ENCODE measurements around the gene NSUN4. TPM values are rescaled to one million over a fixed set of nuclear protein-coding genes. Genes with fewer than 3 reads are reported as not detected.

The NSUN4 gene
- total and polyA plus RNA-seq, 4 experiments from 2014 or later, result 7.7 to 26.9 (median 22.5) TPM

DNA sequence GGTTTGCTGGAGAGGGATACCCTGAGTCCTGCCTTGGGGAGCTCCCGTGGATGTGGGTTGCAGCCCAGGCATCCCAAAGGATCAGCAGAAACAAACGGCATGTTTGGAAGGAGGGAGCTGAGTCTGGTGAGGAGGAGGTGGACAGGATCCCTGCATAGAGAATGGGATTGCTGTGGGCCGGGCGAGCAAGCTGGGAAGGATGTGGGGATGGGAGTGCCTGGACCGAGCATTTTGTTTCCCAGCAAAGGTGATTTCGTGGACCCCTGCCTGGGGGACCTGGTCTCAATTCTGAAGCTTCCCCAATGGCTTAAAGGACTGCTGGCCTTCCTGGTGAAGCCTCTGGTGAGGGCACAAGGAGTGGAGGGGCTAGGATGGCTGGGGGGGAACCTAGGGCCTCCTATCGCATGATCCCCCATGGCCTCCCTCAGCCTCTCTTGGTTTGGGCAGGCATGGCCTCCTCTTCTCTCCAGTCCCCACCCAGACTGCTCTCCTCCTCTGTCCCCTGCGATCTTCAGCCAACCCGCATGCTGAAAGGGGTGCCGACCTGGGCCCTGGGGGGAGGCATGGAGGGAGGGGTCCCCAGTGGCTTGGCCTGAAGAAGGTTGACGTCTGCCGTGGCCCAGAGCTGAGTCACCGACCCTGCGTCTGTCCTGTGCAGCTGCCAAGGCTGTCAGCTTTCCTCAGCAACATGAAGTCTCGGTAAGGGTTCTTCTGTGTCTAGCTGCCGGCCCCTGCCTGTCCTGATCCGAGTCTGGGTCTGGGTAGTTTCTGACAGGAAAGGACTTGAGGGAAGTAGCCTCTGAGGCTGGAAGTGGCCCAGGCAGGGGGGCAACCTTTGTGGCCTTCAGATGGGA lies 69.8 kb downstream of the NSUN4 start:
- Mint-ChIP-seq H3K36me3 (no peaks in the 10 kb centered on the region), H3K27me3 (no peaks in the 10 kb centered on the region), H3K27ac (peak overlapping the region in 1 of 7 donors; percentile 22), H3K4me3 (no peak overlapping the region), H3K9me3 (no peaks in the 10 kb centered on the region), H3K4me1 (peaks cover 4 to 27% (median 19%) of the 10 kb centered on the region in 4 donors)
- DNase-seq, result no peak
- Histone ChIP-seq H3K36me3 (ENCODE audit: insufficient read depth, low read length) (no peaks in the 10 kb centered on the region), H3K4me3 (ENCODE audit: low read length in 2 of 2) (no peak overlapping the region), H3K27ac (ENCODE audit: low read depth, low read length) (no peak overlapping the region), H3K4me1 (ENCODE audit: insufficient read depth, low read length) (peaks cover 33% of the 10 kb centered on the region), H3K9me3 (ENCODE audit: control insufficient read depth in 1 of 2, low read length in 2 of 2) (no peaks in the 10 kb centered on the region), H3K27me3 (ENCODE audit: insufficient read depth, low read length) (no peaks in the 10 kb centered on the region)
- POLR2A ChIA-PET (ENCODE audit: partially characterized antibody), result no interaction called here
- CTCF ChIA-PET (ENCODE audit: partially characterized antibody), result interaction anchor here (1.2 to 7.4 kb wide), 4 partner anchors 9 to 118 kb away, joined by 3 to 39 read pairs (median 7); no protein-coding TSS in a partner anchor
- intact Hi-C loops (cut with micrococcal nuclease), result no loop called here

- Histone ChIP-seq H3K4me1 (ENCODE audit: insufficient read depth, low read length) (peaks cover 37% of the 10 kb centered on the region), H3K9me3 (ENCODE audit: control insufficient read depth in 1 of 2, low read length in 2 of 2) (no peaks in the 10 kb centered on the region), H3K36me3 (ENCODE audit: insufficient read depth, low read length) (no peaks in the 10 kb centered on the region), H3K27ac (ENCODE audit: low read depth, low read length) (no peak overlapping the region), H3K4me3 (ENCODE audit: low read length in 2 of 2) (no peak overlapping the region), H3K27me3 (ENCODE audit: insufficient read depth, low read length) (no peaks in the 10 kb centered on the region)
- ChIA-PET POLR2A (ENCODE audit: partially characterized antibody) (no interaction called here), CTCF (ENCODE audit: partially characterized antibody) (interaction anchor here (7.4 kb wide), 1 partner anchor 117 kb away, joined by 39 read pairs; no protein-coding TSS in a partner anchor)
- no peaks in the 10 kb centered on the region for H3K36me3 Mint-ChIP-seq
- no peak overlapping the region for H3K4me3 Mint-ChIP-seq
- H3K9me3 Mint-ChIP-seq, result no peaks in the 10 kb centered on the region
- DNase-seq, result no peak
- H3K27ac Mint-ChIP-seq, result no peak overlapping the region
- H3K4me1 Mint-ChIP-seq, result peaks cover 4 to 32% (median 21%) of the 10 kb centered on the region in 4 donors
- H3K27me3 Mint-ChIP-seq, result no peaks in the 10 kb centered on the region
- intact Hi-C loops (cut with micrococcal nuclease), result no loop called here
Measured at GRCh38 chr1:46411010-46411405, 70.4 kb downstream of the NSUN4 start.

Other genes with a start within 250 kb of the NSUN4 start
- gene PIK3R3, start 208.2 kb upstream of the NSUN4 start, total RNA-seq, result under 1 TPM; 0.23 to 0.25 TPM
- gene PIK3R3, start 208.2 kb upstream of the NSUN4 start, polyA plus RNA-seq, result under 1 TPM in 1 of 2 donors, not detected in 1; 0.32 TPM
- not detected for gene TSPAN1, start 165.7 kb upstream of the NSUN4 start, total RNA-seq
- gene TSPAN1, start 165.7 kb upstream of the NSUN4 start, polyA plus RNA-seq, result not detected
- gene P3R3URF, start 164.3 kb upstream of the NSUN4 start, total RNA-seq, result not detected
- not detected for gene P3R3URF, start 164.3 kb upstream of the NSUN4 start, polyA plus RNA-seq
- 10 to 100 TPM; 36.0 to 41.4 TPM for gene POMGNT1, start 142.4 kb upstream of the NSUN4 start, total RNA-seq
- gene POMGNT1, start 142.4 kb upstream of the NSUN4 start, polyA plus RNA-seq, result 10 to 100 TPM; 31.7 to 37.1 TPM
- under 1 TPM; 0.86 to 0.93 TPM for gene LURAP1, start 137.5 kb upstream of the NSUN4 start, total RNA-seq
- gene LURAP1, start 137.5 kb upstream of the NSUN4 start, polyA plus RNA-seq, result under 1 TPM in 1 of 2 donors, not detected in 1; 0.20 TPM
- gene RAD54L, start 93.0 kb upstream of the NSUN4 start, total RNA-seq, result 1 to 10 TPM; 1.0 to 1.1 TPM
- gene RAD54L, start 93.0 kb upstream of the NSUN4 start, polyA plus RNA-seq, result under 1 TPM in 1 of 2 donors, not detected in 1; 0.46 TPM
- gene LRRC41, start 37.2 kb upstream of the NSUN4 start, total RNA-seq, result 10 to 100 TPM; 31.8 to 32.0 TPM
- gene LRRC41, start 37.2 kb upstream of the NSUN4 start, polyA plus RNA-seq, result 10 to 100 TPM; 47.8 to 66.1 TPM
- gene UQCRH, start 37.1 kb upstream of the NSUN4 start, total RNA-seq, result 100 to 1,000 TPM; 123 to 128 TPM
- gene UQCRH, start 37.1 kb upstream of the NSUN4 start, polyA plus RNA-seq, result 100 to 1,000 TPM; 251 to 272 TPM
- gene FAAH, start 53.5 kb downstream of the NSUN4 start, total RNA-seq, result 10 to 100 TPM in 1 of 2 experiments, 1 to 10 TPM in 1; 7.7 to 10.7 TPM
- gene FAAH, start 53.5 kb downstream of the NSUN4 start, polyA plus RNA-seq, result 1 to 10 TPM; 2.0 to 4.2 TPM
- gene DMBX1, start 149.0 kb downstream of the NSUN4 start, total RNA-seq, result not detected
- gene DMBX1, start 149.0 kb downstream of the NSUN4 start, polyA plus RNA-seq, result not detected
- not detected for gene KNCN, start 210.8 kb downstream of the NSUN4 start, total RNA-seq
- gene KNCN, start 210.8 kb downstream of the NSUN4 start, polyA plus RNA-seq, result not detected

All from CD4-positive, alpha-beta memory T cell (primary cell).